NCI-H69 (cell line): ENCODE results near the gene UMODL1.

ENCODE experiments used
- DNase-seq: peaks from one replicate; lab custom pipeline; 2025; lab: John Stamatoyannopoulos, UW

UMODL1 gene

GRCh38 chr21:42079008-42079938 is 8.2 kb downstream of the UMODL1 start:
- peak; percentile 56 for DNase-seq

GRCh38 chr21:42079939-42080787 is 9.0 kb downstream of the UMODL1 start:
- DNase-seq: no peak

- peak; percentile 35 for DNase-seq
Measured at GRCh38 chr21:42080788-42081083, 9.6 kb downstream of the UMODL1 start.

- DNase-seq: no peak
Measured at GRCh38 chr21:42081138-42081537, 10.0 kb downstream of the UMODL1 start.

- no peak for DNase-seq
Measured at GRCh38 chr21:42081931-42082381, 10.8 kb downstream of the UMODL1 start.

GRCh38 chr21:42082501-42083360 is 11.6 kb downstream of the UMODL1 start:
- no peak for DNase-seq

- DNase-seq: no peak
Measured at GRCh38 chr21:42083361-42083690, 12.2 kb downstream of the UMODL1 start.

GRCh38 chr21:42084079-42084478 is 13.0 kb downstream of the UMODL1 start:
- DNase-seq: no peak

- peak; percentile 62 for DNase-seq
Measured at GRCh38 chr21:42085246-42086077, 14.3 kb downstream of the UMODL1 start.

- DNase-seq: peak; percentile 22
Measured at GRCh38 chr21:42086969-42087368, 15.9 kb downstream of the UMODL1 start.

- DNase-seq: no peak
Measured at GRCh38 chr21:42088148-42088547, 17.0 kb downstream of the UMODL1 start.

- DNase-seq: no peak
Measured at GRCh38 chr21:42088658-42089057, 17.5 kb downstream of the UMODL1 start.

GRCh38 chr21:42089093-42089631 is 18.0 kb downstream of the UMODL1 start:
- DNase-seq: no peak

- DNase-seq: no peak
Measured at GRCh38 chr21:42089665-42090310, 18.7 kb downstream of the UMODL1 start.

- DNase-seq: peak; percentile 37
Measured at GRCh38 chr21:42091899-42092508, 20.9 kb downstream of the UMODL1 start.

GRCh38 chr21:42092771-42093170 is 21.7 kb downstream of the UMODL1 start:
- no peak for DNase-seq

GRCh38 chr21:42093186-42093585 is 22.1 kb downstream of the UMODL1 start:
- no peak for DNase-seq

- no peak for DNase-seq
Measured at GRCh38 chr21:42093991-42094421, 22.9 kb downstream of the UMODL1 start.

- DNase-seq: peak; percentile 16
Measured at GRCh38 chr21:42094811-42095210, 23.7 kb downstream of the UMODL1 start.

GRCh38 chr21:42095581-42095980 is 24.5 kb downstream of the UMODL1 start:
- no peak for DNase-seq
